ENCODE data around the gene CDKN1C. TPM values are rescaled to one million over a fixed set of nuclear protein-coding genes. Genes with fewer than 3 reads are reported as not detected.

Gene CDKN1C
- total and polyA plus RNA-seq, 4 donors, result 2.6 to 10.2 (median 3.5) TPM

GRCh38 chr11:2912498-2912897 lies 26.9 kb upstream of the CDKN1C start:
- WGBS, result 85% methylated on average over 5 of the region's 5 CpGs
- Histone ChIP-seq H3K4me1 (ENCODE audit: control insufficient read depth in 4 of 4, insufficient read depth in 4 of 4, low read length in 3 of 4) (no peaks in the 10 kb centered on the region), H3K4me3 (ENCODE audit: low read depth in 1 of 3, low read length in 3 of 3) (no peak overlapping the region), H3K27ac (ENCODE audit: low read depth in 1 of 2, low read length in 2 of 2) (no peak overlapping the region), H3K9me3 (ENCODE audit: control insufficient read depth in 4 of 4, low read length in 3 of 4) (no peaks in the 10 kb centered on the region), H3K27me3 (ENCODE audit: control insufficient read depth in 4 of 4, insufficient read depth in 4 of 4, low read length in 3 of 4) (no peaks in the 10 kb centered on the region), H3K9ac (ENCODE audit: low read depth in 1 of 2, low read length in 2 of 2) (no peak overlapping the region), H3K36me3 (ENCODE audit: control insufficient read depth in 4 of 4, insufficient read depth in 3 of 4, low read depth in 1 of 4, low read length in 3 of 4) (peaks cover 0 to 2% (median 0%) of the 10 kb centered on the region in 4 donors)
- TF ChIP-seq MAX (IDR thresholded peaks at IDR 0.05), result no peak
- TF ChIP-seq EGR1 (IDR thresholded peaks at IDR 0.05; ENCODE audit: low read depth in 2 of 2), result peak in 1 of 2 donors; percentile 66
- TF ChIP-seq SP1 (IDR thresholded peaks at IDR 0.05), result peak; percentile 34
- DNase-seq (ENCODE audit: low spot score), result no peak

GRCh38 chr11:2911785-2912391 lies 26.3 kb upstream of the CDKN1C start:
- no peaks in the 10 kb centered on the region for H3K4me1 ChIP-seq (ENCODE audit: control insufficient read depth in 4 of 4, insufficient read depth in 4 of 4, low read length in 3 of 4)
- H3K9ac ChIP-seq (ENCODE audit: low read depth in 1 of 2, low read length in 2 of 2), result no peak overlapping the region
- no peak overlapping the region for H3K27ac ChIP-seq (ENCODE audit: low read depth in 1 of 2, low read length in 2 of 2)
- H3K27me3 ChIP-seq (ENCODE audit: control insufficient read depth in 4 of 4, insufficient read depth in 4 of 4, low read length in 3 of 4), result no peaks in the 10 kb centered on the region
- 83% methylated on average over 12 of the region's 12 CpGs for WGBS
- TF ChIP-seq HNF4G (IDR thresholded peaks at IDR 0.05) (no peak), YY1 (IDR thresholded peaks at IDR 0.05) (no peak)
- DNase-seq (ENCODE audit: low spot score), result no peak
- H3K9me3 ChIP-seq (ENCODE audit: control insufficient read depth in 4 of 4, low read length in 3 of 4), result no peaks in the 10 kb centered on the region
- peaks cover 0 to under 1% (median 0%) of the 10 kb centered on the region in 4 donors for H3K36me3 ChIP-seq (ENCODE audit: control insufficient read depth in 4 of 4, insufficient read depth in 3 of 4, low read depth in 1 of 4, low read length in 3 of 4)
- no peak overlapping the region for H3K4me3 ChIP-seq (ENCODE audit: low read depth in 1 of 3, low read length in 3 of 3)

- DNase-seq (ENCODE audit: low spot score), result no peak
- WGBS, result 90% methylated on average over 18 of the region's 18 CpGs
- Histone ChIP-seq H3K9me3 (ENCODE audit: control insufficient read depth in 4 of 4, low read length in 3 of 4) (no peaks in the 10 kb centered on the region), H3K4me1 (ENCODE audit: control insufficient read depth in 4 of 4, insufficient read depth in 4 of 4, low read length in 3 of 4) (no peaks in the 10 kb centered on the region), H3K4me3 (ENCODE audit: low read depth in 1 of 3, low read length in 3 of 3) (no peak overlapping the region), H3K36me3 (ENCODE audit: control insufficient read depth in 4 of 4, insufficient read depth in 3 of 4, low read depth in 1 of 4, low read length in 3 of 4) (no peaks in the 10 kb centered on the region), H3K27ac (ENCODE audit: low read depth in 1 of 2, low read length in 2 of 2) (no peak overlapping the region), H3K27me3 (ENCODE audit: control insufficient read depth in 4 of 4, insufficient read depth in 4 of 4, low read length in 3 of 4) (no peaks in the 10 kb centered on the region), H3K9ac (ENCODE audit: low read depth in 1 of 2, low read length in 2 of 2) (no peak overlapping the region)
- TF ChIP-seq ATF3 (IDR thresholded peaks at IDR 0.05) (no peak), MAX (IDR thresholded peaks at IDR 0.05) (no peak), FOXA1 (IDR thresholded peaks at IDR 0.05) (no peak)
These were observed 25.7 kb upstream of the CDKN1C start for GRCh38 chr11:2911088-2911784.

- Histone ChIP-seq H3K36me3 (ENCODE audit: control insufficient read depth in 4 of 4, insufficient read depth in 3 of 4, low read depth in 1 of 4, low read length in 3 of 4) (no peaks in the 10 kb centered on the region), H3K4me3 (ENCODE audit: low read depth in 1 of 3, low read length in 3 of 3) (no peak overlapping the region), H3K27ac (ENCODE audit: low read depth in 1 of 2, low read length in 2 of 2) (no peak overlapping the region), H3K27me3 (ENCODE audit: control insufficient read depth in 4 of 4, insufficient read depth in 4 of 4, low read length in 3 of 4) (no peaks in the 10 kb centered on the region), H3K9me3 (ENCODE audit: control insufficient read depth in 4 of 4, low read length in 3 of 4) (no peaks in the 10 kb centered on the region), H3K4me1 (ENCODE audit: control insufficient read depth in 4 of 4, insufficient read depth in 4 of 4, low read length in 3 of 4) (no peaks in the 10 kb centered on the region), H3K9ac (ENCODE audit: low read depth in 1 of 2, low read length in 2 of 2) (no peak overlapping the region)
- 94% methylated on average over 13 of the region's 13 CpGs for whole genome bisulfite sequencing
- TF ChIP-seq SP1 (IDR thresholded peaks at IDR 0.05) (no peak), HNF4A (conservative IDR thresholded peaks at IDR 0.05) (no peak), RAD21 (IDR thresholded peaks at IDR 0.05) (no peak)
- DNase-seq (ENCODE audit: low spot score), result no peak
These were observed 24.9 kb upstream of the CDKN1C start for GRCh38 chr11:2910401-2910955.

Measured in liver (tissue), 9 donors.